ENCODE data around the gene ARHGAP10.

Gene ARHGAP10

GRCh38 chr4:147913137-147913536 is 181.2 kb downstream of the ARHGAP10 start:
- Histone ChIP-seq H3K4me1 (ENCODE audit: control insufficient read depth, low read length) (no peaks in the 10 kb centered on the region), H3K27me3 (ENCODE audit: control insufficient read depth, low read length) (no peaks in the 10 kb centered on the region), H3K9me2 (replicated peaks; ENCODE audit: control insufficient read depth, low read length) (no peaks in the 10 kb centered on the region), H3F3A (ENCODE audit: control insufficient read depth, insufficient read depth) (no peaks in the 10 kb centered on the region), H4K20me1 (ENCODE audit: control insufficient read depth, insufficient read depth, low read depth, low read length) (no peaks in the 10 kb centered on the region), H3K27ac (ENCODE audit: low read depth, low read length) (no peak overlapping the region), H3K9me3 (ENCODE audit: control insufficient read depth, insufficient read depth, low read length) (no peaks in the 10 kb centered on the region), H3K79me2 (ENCODE audit: control insufficient read depth, low read length) (no peaks in the 10 kb centered on the region), H3K4me2 (ENCODE audit: low read length) (no peak overlapping the region), H3K4me3 (ENCODE audit: low read length) (no peak overlapping the region), H3K36me3 (ENCODE audit: control insufficient read depth, low read length) (no peaks in the 10 kb centered on the region)
- TF ChIP-seq EZH2phosphoT487 (IDR thresholded peaks at IDR 0.05; ENCODE audit: borderline replicate concordance, low read length): no peak
- no peak for TF ChIP-seq CTCF (IDR thresholded peaks at IDR 0.05; ENCODE audit: low read depth, low read length, poor library complexity, severe bottlenecking)

GRCh38 chr4:147916351-147916750 is 184.5 kb downstream of the ARHGAP10 start:
- H3K9me2 ChIP-seq (replicated peaks; ENCODE audit: control insufficient read depth, low read length): no peaks in the 10 kb centered on the region
- H3K36me3 ChIP-seq (ENCODE audit: control insufficient read depth, low read length): no peaks in the 10 kb centered on the region
- no peak overlapping the region for H3K27ac ChIP-seq (ENCODE audit: low read depth, low read length)
- no peak overlapping the region for H3K4me3 ChIP-seq (ENCODE audit: low read length)
- H3K79me2 ChIP-seq (ENCODE audit: control insufficient read depth, low read length): no peaks in the 10 kb centered on the region
- H3K9me3 ChIP-seq (ENCODE audit: control insufficient read depth, insufficient read depth, low read length): no peaks in the 10 kb centered on the region
- H3K4me1 ChIP-seq (ENCODE audit: control insufficient read depth, low read length): no peaks in the 10 kb centered on the region
- H4K20me1 ChIP-seq (ENCODE audit: control insufficient read depth, insufficient read depth, low read depth, low read length): no peaks in the 10 kb centered on the region
- no peaks in the 10 kb centered on the region for H3F3A ChIP-seq (ENCODE audit: control insufficient read depth, insufficient read depth)
- no peak overlapping the region for H3K4me2 ChIP-seq (ENCODE audit: low read length)
- no peak for TF ChIP-seq CTCF (IDR thresholded peaks at IDR 0.05; ENCODE audit: low read depth, low read length, poor library complexity, severe bottlenecking)
- TF ChIP-seq EZH2phosphoT487 (IDR thresholded peaks at IDR 0.05; ENCODE audit: borderline replicate concordance, low read length): no peak
- no peaks in the 10 kb centered on the region for H3K27me3 ChIP-seq (ENCODE audit: control insufficient read depth, low read length)

GRCh38 chr4:147923381-147923780 is 191.5 kb downstream of the ARHGAP10 start:
- no peaks in the 10 kb centered on the region for H3K79me2 ChIP-seq (ENCODE audit: control insufficient read depth, low read length)
- H3K36me3 ChIP-seq (ENCODE audit: control insufficient read depth, low read length): no peaks in the 10 kb centered on the region
- no peaks in the 10 kb centered on the region for H3K27me3 ChIP-seq (ENCODE audit: control insufficient read depth, low read length)
- no peak overlapping the region for H3K4me2 ChIP-seq (ENCODE audit: low read length)
- TF ChIP-seq EZH2phosphoT487 (IDR thresholded peaks at IDR 0.05; ENCODE audit: borderline replicate concordance, low read length): no peak
- TF ChIP-seq CTCF (IDR thresholded peaks at IDR 0.05; ENCODE audit: low read depth, low read length, poor library complexity, severe bottlenecking): no peak
- H3K4me1 ChIP-seq (ENCODE audit: control insufficient read depth, low read length): no peaks in the 10 kb centered on the region
- no peak overlapping the region for H3K27ac ChIP-seq (ENCODE audit: low read depth, low read length)
- no peaks in the 10 kb centered on the region for H3K9me3 ChIP-seq (ENCODE audit: control insufficient read depth, insufficient read depth, low read length)
- H3K4me3 ChIP-seq (ENCODE audit: low read length): no peak overlapping the region
- no peaks in the 10 kb centered on the region for H3F3A ChIP-seq (ENCODE audit: control insufficient read depth, insufficient read depth)
- no peaks in the 10 kb centered on the region for H4K20me1 ChIP-seq (ENCODE audit: control insufficient read depth, insufficient read depth, low read depth, low read length)
- H3K9me2 ChIP-seq (replicated peaks; ENCODE audit: control insufficient read depth, low read length): no peaks in the 10 kb centered on the region

GRCh38 chr4:147923854-147924253 is 192.0 kb downstream of the ARHGAP10 start:
- Histone ChIP-seq H3K4me2 (ENCODE audit: low read length) (no peak overlapping the region), H3K9me3 (ENCODE audit: control insufficient read depth, insufficient read depth, low read length) (no peaks in the 10 kb centered on the region), H3F3A (ENCODE audit: control insufficient read depth, insufficient read depth) (no peaks in the 10 kb centered on the region), H3K4me1 (ENCODE audit: control insufficient read depth, low read length) (no peaks in the 10 kb centered on the region), H3K9me2 (replicated peaks; ENCODE audit: control insufficient read depth, low read length) (no peaks in the 10 kb centered on the region), H3K27me3 (ENCODE audit: control insufficient read depth, low read length) (no peaks in the 10 kb centered on the region), H4K20me1 (ENCODE audit: control insufficient read depth, insufficient read depth, low read depth, low read length) (no peaks in the 10 kb centered on the region), H3K36me3 (ENCODE audit: control insufficient read depth, low read length) (no peaks in the 10 kb centered on the region), H3K27ac (ENCODE audit: low read depth, low read length) (no peak overlapping the region), H3K4me3 (ENCODE audit: low read length) (no peak overlapping the region), H3K79me2 (ENCODE audit: control insufficient read depth, low read length) (no peaks in the 10 kb centered on the region)
- TF ChIP-seq EZH2phosphoT487 (IDR thresholded peaks at IDR 0.05; ENCODE audit: borderline replicate concordance, low read length) (no peak), CTCF (IDR thresholded peaks at IDR 0.05; ENCODE audit: low read depth, low read length, poor library complexity, severe bottlenecking) (no peak)
